Stimulated activated CD4-positive, alpha-beta T cell treated with anti-CD3 and anti-CD28 coated beads, Interleukin-4, amount 100 ng/mL, for 48 hours (primary cell): Measurements from ENCODE around the gene LHX2.

Experiments
- DNase-seq, 2 donors: peaks; one replicate each; pipeline ENCODE4 v3.0.0-alpha.2; 2020; ENCODE audit warnings: low read depth in 2 of 2

The LHX2 gene

DNA sequence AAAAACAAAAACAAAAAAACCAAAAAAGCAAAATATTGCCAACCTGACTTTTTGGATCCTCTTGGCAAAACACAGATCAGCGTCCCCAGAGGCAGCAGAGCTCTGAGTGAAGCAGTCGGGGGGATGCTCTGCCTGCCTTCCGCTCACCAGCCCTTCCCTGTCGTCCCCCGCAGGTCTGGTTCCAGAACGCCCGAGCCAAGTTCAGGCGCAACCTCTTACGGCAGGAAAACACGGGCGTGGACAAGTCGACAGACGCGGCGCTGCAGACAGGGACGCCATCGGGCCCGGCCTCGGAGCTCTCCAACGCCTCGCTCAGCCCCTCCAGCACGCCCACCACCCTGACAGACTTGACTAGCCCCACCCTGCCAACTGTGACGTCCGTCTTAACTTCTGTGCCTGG is 20.7 kb downstream of the LHX2 start:
- DNase-seq: no peak

DNA sequence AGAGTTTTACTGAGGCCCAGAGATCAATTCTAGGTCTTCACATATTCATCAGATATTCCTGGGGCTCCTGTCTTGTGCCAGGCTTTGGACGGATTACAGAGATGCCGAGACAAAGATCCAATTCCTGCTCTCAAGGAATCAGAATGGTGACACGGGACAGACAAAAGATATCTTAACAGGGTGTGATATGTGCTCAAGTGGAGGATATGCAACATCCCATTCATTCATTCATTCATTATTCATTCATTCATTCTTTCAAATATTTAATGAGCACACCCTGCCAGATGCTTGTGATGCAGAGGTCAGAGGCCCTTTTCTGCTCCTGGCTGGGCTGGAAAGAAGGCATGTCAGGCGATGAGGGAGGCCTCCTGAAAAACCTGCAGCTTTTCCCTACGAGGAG is 21.8 kb downstream of the LHX2 start:
- no peak for DNase-seq

- no peak for DNase-seq
Observed at GRCh38 chr9:124033967-124034366, 22.4 kb downstream of the LHX2 start.

GRCh38 chr9:124035001-124035650 is 23.6 kb downstream of the LHX2 start:
- no peak for DNase-seq

GRCh38 chr9:124036578-124036977 is 25.0 kb downstream of the LHX2 start:
- DNase-seq: no peak

GRCh38 chr9:124037790-124038189 is 26.2 kb downstream of the LHX2 start:
- DNase-seq: no peak

DNA sequence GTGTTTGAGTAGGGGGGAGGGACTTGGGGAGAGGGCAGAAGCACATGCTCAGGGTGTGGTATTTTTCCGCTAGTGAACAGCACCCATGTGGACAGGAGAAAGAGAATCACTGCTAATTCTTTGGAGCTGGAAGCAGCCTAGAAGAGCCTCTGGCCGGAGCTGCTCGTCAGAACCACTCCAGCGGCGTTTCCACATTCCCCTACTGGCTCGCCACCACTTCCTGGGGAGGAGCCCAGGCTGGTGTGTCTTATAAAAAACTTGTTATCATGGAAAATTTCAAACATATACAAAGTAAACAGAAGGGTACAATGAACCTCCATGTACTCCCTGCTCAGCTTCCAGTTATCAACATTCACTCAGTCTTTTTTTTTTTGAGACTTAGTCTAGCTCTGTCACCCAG is 26.7 kb downstream of the LHX2 start:
- no peak for DNase-seq

- DNase-seq: no peak
Observed at GRCh38 chr9:124038790-124039633, 27.4 kb downstream of the LHX2 start.

DNA sequence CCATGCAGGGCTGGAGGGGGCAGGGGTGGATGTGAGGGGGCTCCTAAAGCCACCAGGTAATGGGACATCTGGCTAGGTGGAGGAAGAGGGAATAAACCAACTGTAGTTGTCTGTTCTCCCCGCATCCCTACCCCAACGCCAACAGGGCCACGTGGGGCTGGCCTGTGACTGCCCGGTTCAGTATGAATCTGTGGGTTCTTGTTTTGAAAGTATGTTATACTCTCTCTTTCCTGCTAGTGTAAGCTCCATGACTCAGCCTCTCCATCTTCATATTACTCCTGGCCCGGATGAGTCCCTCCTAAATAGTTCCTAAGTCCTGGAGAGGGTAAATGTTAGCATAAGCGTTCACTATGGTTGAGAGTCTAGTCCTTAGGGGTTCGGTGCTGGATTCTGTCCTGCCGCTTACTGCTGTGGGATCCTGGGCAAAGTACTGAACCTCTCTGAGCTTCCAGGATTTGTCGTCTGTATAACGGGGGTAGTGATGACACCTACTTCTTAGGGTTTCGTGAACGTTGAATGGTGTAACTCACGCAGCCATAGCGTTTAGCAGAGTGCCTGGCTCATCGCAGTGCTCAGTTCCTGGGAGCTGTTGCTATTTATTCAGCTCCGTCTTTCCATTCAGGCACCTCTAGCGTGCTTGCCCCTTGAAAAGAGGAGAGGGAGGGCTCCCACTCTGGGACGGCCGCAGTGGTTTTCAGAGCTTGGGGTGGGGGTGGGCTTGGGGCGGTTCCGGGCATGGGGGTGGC is 28.8 kb downstream of the LHX2 start:
- DNase-seq: no peak

DNA sequence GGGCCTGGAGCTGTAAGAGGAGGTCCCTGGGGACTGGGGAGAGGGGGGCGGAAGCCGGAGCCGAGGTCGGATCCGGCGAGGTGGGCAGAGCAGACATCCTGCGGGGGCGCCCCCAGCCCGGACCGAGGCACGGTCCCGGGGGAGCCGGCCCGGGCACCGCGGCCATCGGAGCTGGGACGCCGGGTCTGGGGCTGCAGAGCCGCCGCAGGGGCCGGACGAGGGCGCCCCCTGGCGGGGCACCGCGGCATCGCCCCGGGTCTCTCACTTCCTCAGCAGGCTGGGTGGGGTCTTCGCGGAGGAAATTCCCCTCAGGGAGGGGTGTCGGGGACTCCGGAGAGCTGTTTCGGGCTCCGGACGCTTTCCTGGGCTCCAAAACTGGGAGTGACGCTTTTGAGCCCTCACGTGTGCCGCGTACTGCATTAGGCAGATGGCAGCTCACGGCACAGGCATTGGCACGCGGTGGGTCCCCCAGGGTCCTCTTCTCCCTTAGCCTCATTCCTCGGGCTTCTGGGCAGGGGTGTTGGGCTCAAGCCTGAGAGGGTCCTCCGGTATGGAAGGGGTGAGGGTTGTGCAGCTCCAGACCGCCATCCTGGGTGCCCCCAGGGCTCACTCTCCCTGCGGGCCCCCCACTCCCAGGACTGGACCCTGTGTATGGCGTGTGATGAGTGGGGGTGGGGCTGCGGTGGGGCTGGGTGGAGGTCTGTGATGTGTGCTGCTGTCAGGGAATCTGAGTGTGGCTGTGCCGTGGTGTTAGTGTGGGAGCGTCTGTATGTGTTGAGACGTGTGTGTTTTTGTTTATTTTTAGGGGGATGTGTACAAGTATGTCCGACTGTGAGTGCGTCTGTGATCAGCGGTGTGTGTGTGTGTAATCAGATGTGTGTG is 29.6 kb downstream of the LHX2 start:
- peak; percentile 22 to 34 for DNase-seq

DNA sequence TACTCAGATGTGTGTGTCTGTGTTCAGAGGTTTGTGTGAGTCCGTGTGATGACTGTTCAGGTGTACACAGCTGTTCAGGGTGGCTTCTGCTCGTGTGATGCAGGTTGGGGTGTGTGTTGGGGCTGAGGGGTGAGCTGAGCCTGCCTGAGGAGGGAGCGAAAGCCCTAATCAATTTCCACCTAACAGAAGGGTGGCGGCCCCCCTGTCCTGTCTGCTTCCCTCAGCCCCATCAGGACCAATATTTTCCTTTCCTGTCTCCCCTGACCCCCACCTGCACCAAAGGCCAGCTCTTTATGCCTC is 30.2 kb downstream of the LHX2 start:
- no peak for DNase-seq

- DNase-seq: no peak
Observed at GRCh38 chr9:124042201-124042721, 30.7 kb downstream of the LHX2 start.

GRCh38 chr9:124044448-124044847 is 32.9 kb downstream of the LHX2 start:
- DNase-seq: no peak

DNA sequence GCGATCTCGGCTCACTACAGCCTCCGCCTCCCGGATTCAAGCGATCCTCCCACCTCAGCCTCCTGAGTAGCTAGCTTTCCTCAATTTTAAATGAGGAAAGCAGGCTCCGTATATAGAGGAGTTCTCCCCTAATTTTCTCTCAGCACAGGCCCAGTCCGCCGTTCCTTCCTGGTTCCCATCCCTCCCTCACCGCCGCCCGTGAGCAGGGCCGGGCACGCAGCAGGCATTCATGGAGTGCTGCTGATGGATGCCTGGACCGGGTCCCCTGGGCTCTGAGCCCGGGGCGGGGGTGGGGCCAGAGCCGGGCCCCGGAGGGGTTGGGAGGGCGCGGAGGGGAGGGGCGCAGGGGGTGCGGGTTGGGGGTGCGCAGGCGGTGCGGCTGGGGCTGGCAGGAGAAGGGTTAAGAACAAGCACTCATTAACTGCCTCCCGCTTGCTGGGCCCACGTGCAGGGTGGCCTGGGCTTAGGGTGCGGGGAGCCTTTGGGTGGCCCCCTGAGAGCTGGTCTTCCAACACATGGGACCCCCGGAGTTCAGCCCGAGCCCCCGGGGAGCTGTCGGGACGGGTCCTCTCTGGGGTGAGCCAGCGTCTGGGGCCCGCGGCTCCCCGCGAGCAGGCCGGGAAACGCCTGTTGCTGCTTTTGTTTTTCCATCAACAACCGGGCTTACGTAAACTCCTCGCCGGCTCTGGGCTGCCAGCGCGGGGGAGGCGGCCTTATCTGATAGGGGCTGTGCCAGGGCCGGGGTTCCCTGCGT is 33.7 kb downstream of the LHX2 start:
- DNase-seq: no peak

DNA sequence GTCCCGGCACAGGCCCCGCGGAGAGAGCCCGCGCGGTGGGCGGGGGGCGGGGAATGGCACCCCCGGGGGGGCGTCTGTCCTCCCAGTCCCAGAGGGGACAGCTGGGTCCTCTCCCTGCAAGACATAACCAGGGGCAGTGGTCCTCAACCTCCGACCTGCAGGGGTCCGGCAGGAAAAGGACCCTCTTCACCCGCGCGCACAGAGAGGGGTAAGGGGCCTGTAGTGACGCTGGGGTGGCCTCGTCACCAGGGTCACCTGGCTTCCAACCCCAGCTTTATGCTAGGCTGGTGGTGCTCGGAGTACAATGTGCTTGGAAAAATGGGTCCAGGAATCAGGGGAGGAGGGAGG is 34.2 kb downstream of the LHX2 start:
- no peak for DNase-seq

DNA sequence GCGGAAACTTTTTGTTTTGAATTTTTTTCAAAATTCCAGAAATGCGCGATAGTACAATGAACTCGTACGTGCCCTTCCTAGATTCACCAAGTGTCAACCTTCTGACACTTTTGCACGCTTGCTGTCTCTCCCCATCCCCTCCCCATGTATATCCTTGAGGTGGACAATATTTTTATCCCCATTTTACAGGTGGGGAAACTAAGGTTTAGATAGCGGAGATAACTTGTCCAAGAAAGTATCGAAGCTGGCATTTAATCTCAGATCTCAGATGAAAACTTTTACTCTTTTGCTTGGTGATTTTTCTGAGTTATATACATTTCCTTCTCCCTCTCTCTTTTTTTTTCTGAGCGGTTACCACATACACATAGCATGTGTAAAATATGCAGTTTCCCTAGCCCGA is 34.6 kb downstream of the LHX2 start:
- DNase-seq: no peak

DNA sequence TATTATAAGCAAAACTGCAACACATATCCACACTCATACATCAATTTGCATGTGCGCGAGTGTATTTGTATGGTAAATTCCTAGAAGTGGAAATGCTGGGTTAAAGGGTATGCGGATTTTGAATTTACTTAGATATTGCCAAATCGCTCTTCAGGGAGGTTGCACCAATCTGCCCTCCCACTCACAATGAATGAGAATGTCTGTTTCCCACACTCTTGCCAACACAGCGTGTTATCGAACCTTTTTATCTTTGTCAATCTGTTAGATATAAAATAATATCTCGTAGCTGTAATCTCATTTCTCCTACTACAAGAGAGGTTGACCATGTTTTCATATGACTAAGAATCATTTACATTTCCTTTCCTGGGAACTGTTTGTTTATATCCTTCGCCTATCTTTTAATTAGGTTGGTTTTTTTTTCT is 35.7 kb downstream of the LHX2 start:
- DNase-seq: no peak

- DNase-seq: no peak
Observed at GRCh38 chr9:124050955-124051354, 39.4 kb downstream of the LHX2 start.

- DNase-seq: no peak
Observed at GRCh38 chr9:124052401-124052800, 40.8 kb downstream of the LHX2 start.

DNA sequence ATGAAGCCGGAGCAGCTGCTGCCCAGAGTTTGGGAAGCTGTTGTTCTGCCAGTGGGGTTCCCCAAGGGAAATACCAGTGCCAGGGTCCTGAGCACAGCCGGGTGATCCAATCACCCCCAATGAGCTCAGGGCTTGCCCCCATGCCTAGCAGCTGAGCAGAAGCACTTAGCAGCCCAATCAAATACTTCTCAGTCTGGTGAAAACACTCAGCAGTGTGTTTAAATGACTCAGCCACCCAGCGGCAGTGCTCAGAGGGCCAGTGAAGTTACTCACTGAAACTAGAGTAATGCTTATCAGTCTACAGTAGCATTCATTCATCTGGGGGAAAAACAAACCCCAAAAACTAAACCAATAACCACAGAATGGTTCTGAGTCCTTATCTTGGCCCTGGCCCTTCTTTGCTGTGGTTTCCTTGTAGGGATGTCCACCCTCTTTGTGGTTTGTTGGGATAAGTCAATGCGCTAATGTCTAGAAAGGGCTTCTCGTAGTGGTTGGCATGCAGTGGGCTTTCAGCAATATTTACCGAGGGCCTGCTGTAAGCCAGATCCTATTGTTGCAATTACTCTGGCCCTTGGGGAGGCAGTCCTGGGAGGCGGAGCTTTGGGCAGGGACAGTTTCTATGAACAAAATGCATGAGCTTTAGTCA is 43.1 kb downstream of the LHX2 start:
- peak; percentile 31 to 58 for DNase-seq
